GM23248 (cell line): Measurements from ENCODE around the gene ETS1. TPM values are rescaled to one million over a fixed set of nuclear protein-coding genes. Genes with fewer than 3 reads are reported as not detected.

ENCODE experiments used
- DNase-seq: peaks from one replicate; pipeline ENCODE4 v3.0.0-alpha.2; 2015
- H2AFZ ChIP-seq: fragments of 200-600 bp; sonication (generic); 2 replicates; pipeline ENCODE4 v1.6.1; 2016; ENCODE audit warnings: antibody characterized with exemption
- H3F3A ChIP-seq: fragments of 200-600 bp; sonication (generic); 2 replicates; pipeline ENCODE4 v1.6.1; 2016; ENCODE audit warnings: mild to moderate bottlenecking, antibody characterized with exemption, mixed run types; ENCODE audit not compliant: insufficient read depth
- H3K27ac ChIP-seq: fragments of 200-600 bp; sonication (generic); 2 replicates; pipeline ENCODE4 v1.5.1; 2016; ENCODE audit warnings: mild to moderate bottlenecking
- H3K27me3 ChIP-seq: fragments of 200-600 bp; sonication (generic); replicated peaks from 2 replicates; pipeline ENCODE4 v1.6.1; 2016; ENCODE audit warnings: mild to moderate bottlenecking; ENCODE audit not compliant: insufficient read depth
- H3K36me3 ChIP-seq: fragments of 200-600 bp; sonication (generic); 2 replicates; pipeline ENCODE4 v1.6.1; 2016; ENCODE audit warnings: low read depth, mild to moderate bottlenecking
- H3K4me1 ChIP-seq: fragments of 200-600 bp; sonication (generic); 2 replicates; pipeline ENCODE4 v1.6.1; 2016; ENCODE audit warnings: mild to moderate bottlenecking; ENCODE audit not compliant: insufficient read depth
- H3K4me2 ChIP-seq: fragments of 200-600 bp; sonication (generic); one replicate; pipeline ENCODE4 v1.6.1; 2016; ENCODE audit warnings: mild to moderate bottlenecking; ENCODE audit not compliant: unreplicated experiment
- H3K4me3 ChIP-seq: fragments of 200-600 bp; sonication (generic); 2 replicates; pipeline ENCODE4 v1.5.1; 2016; ENCODE audit warnings: mild to moderate bottlenecking
- H3K79me2 ChIP-seq: fragments of 200-600 bp; sonication (generic); 2 replicates; pipeline ENCODE4 v1.6.1; 2016; ENCODE audit warnings: mild to moderate bottlenecking; ENCODE audit not compliant: insufficient read depth
- H3K9ac ChIP-seq: fragments of 200-600 bp; sonication (generic); 2 replicates; pipeline ENCODE4 v1.6.1; 2016; ENCODE audit warnings: mild to moderate bottlenecking
- H3K9me2 ChIP-seq: fragments of 200-600 bp; sonication (generic); 2 replicates; pipeline ENCODE4 v1.6.1; 2016; ENCODE audit warnings: mixed run types, mild to moderate bottlenecking, moderate library complexity; ENCODE audit not compliant: insufficient read depth
- H3K9me3 ChIP-seq: fragments of 200-600 bp; sonication (generic); one replicate; pipeline ENCODE4 v1.6.1; 2017; ENCODE audit warnings: low read depth
- H4K20me1 ChIP-seq: fragments of 200-600 bp; sonication (generic); 2 replicates; pipeline ENCODE4 v1.6.0; 2016; ENCODE audit not compliant: insufficient read depth
- EZH2 ChIP-seq: fragments of 200-600 bp; sonication (generic); IDR thresholded peaks from 2 replicates; pipeline ENCODE4 v1.6.1; 2018; ENCODE audit warnings: antibody characterized with exemption, mild to moderate bottlenecking; ENCODE audit not compliant: insufficient read depth, poor library complexity, severe bottlenecking
- EZH2phosphoT487 ChIP-seq: fragments of 200-600 bp; sonication (generic); IDR thresholded peaks from 2 replicates; pipeline ENCODE4 v1.6.1; 2018; ENCODE audit warnings: antibody characterized with exemption, moderate library complexity, mild to moderate bottlenecking, low read depth; ENCODE audit not compliant: insufficient read depth
- WGBS, 2 experiments: methylation state at CpG; one replicate each; pipeline ENCODE4 v1.1.6; 2015 to 2017; ENCODE audit warnings: low lambda C conversion rate in 2 of 2, low coverage in 1 of 2; ENCODE audit errors: missing lambda C conversion rate in 2 of 2; 5-methylcytosine and 5-hydroxymethylcytosine counted together
- in situ Hi-C: fragments of 300-500 bp; cut with MboI; formaldehyde crosslinking; loops from 2 replicates; pipeline ENCODE4 v1.15.0; 2020
- polyA plus RNA-seq: library from polyadenylated mRNA; unstranded; fragments of >200 nt; fragmentation: Nextera tagmentation; extraction: Ambion mirVana; gene quantifications from 2 replicates; pipeline ENCODE4 v1.2.1, GENCODE V29; 2016
- total RNA-seq: library from RNA; depleted of rRNA; stranded (reverse); fragments of >200 nt; shearing (Covaris generic); gene quantifications from 2 replicates; pipeline ENCODE4 v1.2.3, GENCODE V29; 2014; rRNA removed

The ETS1 gene, protein sequence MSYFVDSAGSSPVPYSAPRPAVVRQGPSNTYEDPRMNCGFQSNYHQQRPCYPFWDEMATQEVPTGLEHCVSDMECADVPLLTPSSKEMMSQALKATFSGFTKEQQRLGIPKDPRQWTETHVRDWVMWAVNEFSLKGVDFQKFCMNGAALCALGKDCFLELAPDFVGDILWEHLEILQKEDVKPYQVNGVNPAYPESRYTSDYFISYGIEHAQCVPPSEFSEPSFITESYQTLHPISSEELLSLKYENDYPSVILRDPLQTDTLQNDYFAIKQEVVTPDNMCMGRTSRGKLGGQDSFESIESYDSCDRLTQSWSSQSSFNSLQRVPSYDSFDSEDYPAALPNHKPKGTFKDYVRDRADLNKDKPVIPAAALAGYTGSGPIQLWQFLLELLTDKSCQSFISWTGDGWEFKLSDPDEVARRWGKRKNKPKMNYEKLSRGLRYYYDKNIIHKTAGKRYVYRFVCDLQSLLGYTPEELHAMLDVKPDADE
- total RNA-seq (58.6 and 61.0 TPM in 2 replicates), polyA plus RNA-seq (18.4 and 19.9 TPM in 2 replicates)

DNA sequence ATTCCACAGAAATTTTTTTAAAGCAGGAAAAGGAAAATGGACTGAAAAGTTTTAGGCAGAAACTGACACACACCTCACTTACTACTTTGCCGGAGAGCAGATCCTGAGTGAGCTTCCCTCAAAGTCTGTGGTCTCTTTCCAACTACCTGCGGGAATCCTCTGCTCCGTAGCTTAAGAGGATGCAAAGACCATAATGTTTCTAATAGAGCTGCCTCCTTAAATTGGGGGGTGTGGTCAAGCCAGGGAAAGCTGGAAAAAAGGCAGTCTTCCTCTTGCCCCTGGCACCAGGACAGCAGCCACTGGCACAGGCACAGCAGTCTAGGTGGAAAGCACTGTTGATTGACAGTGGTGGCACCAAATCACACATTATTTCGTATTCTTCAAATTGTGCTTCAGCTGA, at the start of gene ETS1:
Gene ETS1, minus strand, starts transcription at position 144 of the 400 bp plus-strand sequence. CDS start 14,428 bp downstream, outside the sequence.
- Histone ChIP-seq H3K4me1 (peaks cover 14% of the 10 kb centered on the region), H4K20me1 (no peaks in the 10 kb centered on the region), H3K9me3 (no peaks in the 10 kb centered on the region), H3K36me3 (no peaks in the 10 kb centered on the region), H3K9ac (no peak within 1 kb of the TSS), H3K79me2 (no peaks in the 10 kb centered on the region), H2AFZ (no peak within 1 kb of the TSS), H3K4me2 (no peak within 1 kb of the TSS), H3F3A (peaks cover 4% of the 10 kb centered on the region; the same call in 1 of the 2 replicates), H3K9me2 (no peaks in the 10 kb centered on the region), H3K27me3 (no peaks in the 10 kb centered on the region), H3K27ac (no peak within 1 kb of the TSS), H3K4me3 (no peak within 1 kb of the TSS)
- TF ChIP-seq EZH2 (no peak), EZH2phosphoT487 (no peak)
- in situ Hi-C loops: no loop called here
- 38 to 54% methylated on average over 4 of the region's 4 CpGs for WGBS, 2 experiments
- DNase-seq: no peak

DNA sequence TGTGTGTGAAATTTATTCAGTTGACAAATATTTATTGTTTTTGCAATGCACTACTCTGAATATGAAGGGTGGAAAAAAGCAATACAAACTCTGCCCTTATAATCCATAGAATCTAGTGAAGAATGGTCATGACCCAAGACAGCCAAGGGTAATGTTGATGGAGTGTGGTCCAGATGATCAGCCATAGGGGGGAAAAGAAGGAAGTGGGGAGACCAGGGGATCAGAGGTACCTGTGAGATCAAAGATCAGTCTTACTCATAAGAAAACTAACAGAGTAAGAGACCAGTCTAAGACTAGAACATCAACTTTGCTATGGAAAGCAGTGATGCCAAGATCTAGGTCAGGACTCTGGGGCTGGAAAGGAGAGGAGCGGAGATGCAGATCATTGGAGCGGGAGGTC, 47.0 kb upstream of the ETS1 start:
- DNase-seq: no peak
- no peak overlapping the region for H3K4me3 ChIP-seq
- H4K20me1 ChIP-seq: no peaks in the 10 kb centered on the region
- no peak overlapping the region for H3K27ac ChIP-seq
- H3K4me1 ChIP-seq: peaks cover 15% of the 10 kb centered on the region; the same call in 1 of the 2 replicates
- no peaks in the 10 kb centered on the region for H3F3A ChIP-seq
- H3K9me2 ChIP-seq: no peaks in the 10 kb centered on the region
- no peak for TF ChIP-seq EZH2
- TF ChIP-seq EZH2phosphoT487: no peak
- H2AFZ ChIP-seq: no peak overlapping the region
- 97 to 98% methylated on average over 2 of the region's 2 CpGs for WGBS, 2 experiments
- no peak overlapping the region for H3K4me2 ChIP-seq
- H3K79me2 ChIP-seq: no peaks in the 10 kb centered on the region
- in situ Hi-C loops: loop anchor here (5.0 to 25.0 kb wide), 4 partner anchors 190 to 597 kb away; no protein-coding TSS in a partner anchor
- H3K27me3 ChIP-seq: no peaks in the 10 kb centered on the region
- no peaks in the 10 kb centered on the region for H3K9me3 ChIP-seq
- no peak overlapping the region for H3K9ac ChIP-seq
- H3K36me3 ChIP-seq: no peaks in the 10 kb centered on the region

DNA sequence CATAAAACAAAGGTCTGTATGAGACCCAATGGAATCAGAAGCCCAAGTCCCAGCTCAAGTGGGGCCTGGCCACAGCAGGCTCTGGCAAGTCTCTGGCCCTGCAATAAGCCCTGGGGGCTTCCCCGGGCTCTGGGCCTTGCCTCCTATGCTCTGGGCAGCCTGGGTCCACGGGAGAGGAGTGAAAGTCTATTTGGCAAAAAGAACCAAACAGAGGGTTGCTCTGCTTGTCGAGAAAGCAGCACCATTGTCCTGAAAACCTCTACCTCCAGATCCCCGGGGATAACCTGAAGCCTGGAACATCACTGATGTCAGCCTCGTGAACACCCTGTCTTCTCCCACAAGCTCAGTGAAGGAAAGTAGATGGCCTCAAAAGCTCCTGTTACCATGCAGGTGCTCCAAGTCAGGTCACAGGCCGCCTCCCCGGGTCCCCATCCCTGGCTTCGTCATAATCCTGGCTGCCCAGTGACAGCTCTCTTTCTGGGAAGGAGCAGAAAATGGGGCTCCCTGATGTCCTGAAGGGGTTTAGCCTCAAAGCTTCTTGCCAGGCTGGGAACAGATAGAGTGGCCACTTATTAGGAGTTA, 46.1 kb upstream of the ETS1 start:
- Histone ChIP-seq H4K20me1 (no peaks in the 10 kb centered on the region), H3K4me1 (peaks cover 16% of the 10 kb centered on the region; the same call in 1 of the 2 replicates), H3K27me3 (no peaks in the 10 kb centered on the region), H3F3A (no peaks in the 10 kb centered on the region), H2AFZ (no peak overlapping the region), H3K79me2 (no peaks in the 10 kb centered on the region), H3K9ac (no peak overlapping the region), H3K36me3 (no peaks in the 10 kb centered on the region), H3K9me3 (no peaks in the 10 kb centered on the region), H3K27ac (no peak overlapping the region), H3K4me2 (no peak overlapping the region), H3K4me3 (no peak overlapping the region), H3K9me2 (no peaks in the 10 kb centered on the region)
- 66 to 67% methylated on average over 8 of the region's 8 CpGs for WGBS, 2 experiments
- no peak for DNase-seq
- in situ Hi-C loops: loop anchor here (5.0 to 25.0 kb wide), 4 partner anchors 191 to 596 kb away; no protein-coding TSS in a partner anchor
- TF ChIP-seq EZH2 (no peak), EZH2phosphoT487 (no peak)

DNA sequence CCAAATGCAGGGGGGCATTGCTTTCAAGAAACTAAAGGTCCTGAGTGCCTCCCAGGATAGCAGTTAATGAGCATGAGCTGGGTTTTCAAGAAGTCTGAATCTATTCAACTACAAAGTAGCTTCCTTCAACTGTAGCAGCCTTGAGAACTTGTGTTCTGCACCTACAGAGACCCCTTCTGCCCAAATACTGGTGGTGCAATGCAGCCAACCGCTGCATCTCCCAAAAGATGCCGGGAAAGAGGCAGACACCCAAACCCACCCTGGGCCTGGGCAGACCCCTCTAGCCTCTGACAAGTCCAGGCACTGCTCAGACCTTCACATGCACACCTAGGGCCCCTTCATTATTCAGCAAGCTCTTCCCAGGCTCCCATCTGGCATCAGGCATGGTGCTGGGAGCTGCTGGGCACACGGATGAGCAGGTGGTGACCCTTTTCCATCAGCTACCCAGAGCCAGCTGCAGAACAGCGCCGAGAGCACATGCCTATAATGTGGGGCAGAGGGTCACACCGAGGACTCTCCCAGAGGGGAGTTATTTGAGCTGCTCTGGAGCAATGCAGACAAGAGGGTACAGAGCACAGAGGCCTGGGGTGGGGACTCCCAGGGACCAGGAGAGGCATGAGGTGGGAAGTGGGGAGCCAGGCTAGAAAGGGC, 44.9 kb upstream of the ETS1 start:
- DNase-seq: peak; percentile 78
- Histone ChIP-seq H3F3A (no peaks in the 10 kb centered on the region), H3K9ac (no peak overlapping the region), H3K9me2 (no peaks in the 10 kb centered on the region), H3K27me3 (no peaks in the 10 kb centered on the region), H3K4me3 (no peak overlapping the region), H3K9me3 (no peaks in the 10 kb centered on the region), H3K4me1 (peaks cover 16% of the 10 kb centered on the region; the same call in 1 of the 2 replicates), H2AFZ (no peak overlapping the region), H3K4me2 (no peak overlapping the region), H4K20me1 (no peaks in the 10 kb centered on the region), H3K27ac (no peak overlapping the region), H3K79me2 (no peaks in the 10 kb centered on the region), H3K36me3 (no peaks in the 10 kb centered on the region)
- TF ChIP-seq EZH2phosphoT487: no peak
- no peak for TF ChIP-seq EZH2
- 57 to 59% methylated on average over 6 of the region's 6 CpGs for WGBS, 2 experiments
- in situ Hi-C loops: loop anchor here (5.0 to 25.0 kb wide), 4 partner anchors 193 to 595 kb away; no protein-coding TSS in a partner anchor
